Sigmoid colon (tissue), 7 donors: ENCODE data around the gene ABHD17C. TPM values are rescaled to one million over a fixed set of nuclear protein-coding genes. Genes with fewer than 3 reads are reported as not detected.

Experiments
- DNase-seq: peaks from one replicate; pipeline ENCODE4 v3.0.0-alpha.2; 2019
- H3K27ac ChIP-seq, 4 donors: fragments of 200-600 bp; sonication (generic); one replicate each; pipeline ENCODE4 v1.5.1; 2016 to 2019; ENCODE audit warnings: mild to moderate bottlenecking in 1 of 4
- H3K27me3 ChIP-seq, 3 donors: fragments of 200-600 bp; sonication (generic); one replicate each; pipeline ENCODE4 v1.5.1; 2019; ENCODE audit warnings: mild to moderate bottlenecking in 1 of 3
- H3K36me3 ChIP-seq, 4 donors: fragments of 200-600 bp; sonication (generic); one replicate each; pipeline ENCODE4 v1.5.1; 2016 to 2019
- H3K4me1 ChIP-seq, 4 donors: fragments of 200-600 bp; sonication (generic); one replicate each; pipeline ENCODE4 v1.5.1; 2017 to 2019
- H3K4me3 ChIP-seq, 4 donors: fragments of 200-600 bp; sonication (generic); one replicate each; pipeline ENCODE4 v1.5.1; 2017 to 2019; ENCODE audit warnings: mild to moderate bottlenecking in 2 of 4, moderate library complexity in 1 of 4
- H3K9me3 ChIP-seq, 4 donors: fragments of 200-600 bp in 3 of 4; sonication (generic) in 3 of 4; one replicate each; pipeline versions ENCODE4 v1.5.1 to v1.6.1; 2013 to 2019
- EP300 ChIP-seq, 4 donors: sonication (generic); formaldehyde crosslinking; IDR thresholded peaks; one replicate each; pipeline ENCODE4 v1.6.1; 2017; ENCODE audit warnings: antibody characterized with exemption in 4 of 4
- POLR2A ChIP-seq, 2 donors: fragments of 450-650 bp; IDR thresholded peaks; one replicate each; pipeline ENCODE4 v1.6.1; 2016; ENCODE audit warnings: antibody characterized with exemption in 2 of 2, mild to moderate bottlenecking in 2 of 2, moderate library complexity in 2 of 2
- POLR2AphosphoS5 ChIP-seq, 4 donors: sonication (generic); formaldehyde crosslinking; IDR thresholded peaks; one replicate each; pipeline ENCODE4 v1.6.1; 2017; ENCODE audit warnings: antibody characterized with exemption in 4 of 4
- WGBS, 2 donors: extraction: QIAGEN DNeasy Blood & Tissue Kit; methylation state at CpG; one replicate each; pipeline ENCODE4 v1.1.7; 2013; 5-methylcytosine and 5-hydroxymethylcytosine counted together
- intact Hi-C: fragments of 100-400 bp; cut with DNase I; formaldehyde crosslinking; loops from one replicate; pipeline ENCODE4 v1.15.1; 2023
- polyA plus RNA-seq, 3 donors: library from polyadenylated mRNA; stranded (reverse); fragments of 200-250 nt; gene quantifications; one replicate each; pipeline ENCODE4 v1.2.3, GENCODE V29; 2013
- total RNA-seq, 4 donors: library from RNA; depleted of rRNA; stranded (reverse); fragments of >200 nt; gene quantifications; one replicate each; pipeline ENCODE4 v1.1.0, GENCODE V29; 2016
- TF ChIP-seq, protein P1 (sequence below), 4 experiments: fragments of 450-650 bp in 3 of 4; fragments of 200-600 bp in 1 of 4; IDR thresholded peaks; one replicate each; pipeline ENCODE4 v1.5.1; 2016 to 2019; ENCODE audit warnings: antibody characterized with exemption in 4 of 4, mild to moderate bottlenecking in 3 of 4, moderate library complexity in 2 of 4
- donor health status: healthy with polysubstance abuse.
- donor health status: Bipolar disorder and iron deficiency.
- donor health status: healthy.

The ABHD17C gene
- total and polyA plus RNA-seq, 7 donors, result 2.0 to 174 (median 4.2) TPM

DNA sequence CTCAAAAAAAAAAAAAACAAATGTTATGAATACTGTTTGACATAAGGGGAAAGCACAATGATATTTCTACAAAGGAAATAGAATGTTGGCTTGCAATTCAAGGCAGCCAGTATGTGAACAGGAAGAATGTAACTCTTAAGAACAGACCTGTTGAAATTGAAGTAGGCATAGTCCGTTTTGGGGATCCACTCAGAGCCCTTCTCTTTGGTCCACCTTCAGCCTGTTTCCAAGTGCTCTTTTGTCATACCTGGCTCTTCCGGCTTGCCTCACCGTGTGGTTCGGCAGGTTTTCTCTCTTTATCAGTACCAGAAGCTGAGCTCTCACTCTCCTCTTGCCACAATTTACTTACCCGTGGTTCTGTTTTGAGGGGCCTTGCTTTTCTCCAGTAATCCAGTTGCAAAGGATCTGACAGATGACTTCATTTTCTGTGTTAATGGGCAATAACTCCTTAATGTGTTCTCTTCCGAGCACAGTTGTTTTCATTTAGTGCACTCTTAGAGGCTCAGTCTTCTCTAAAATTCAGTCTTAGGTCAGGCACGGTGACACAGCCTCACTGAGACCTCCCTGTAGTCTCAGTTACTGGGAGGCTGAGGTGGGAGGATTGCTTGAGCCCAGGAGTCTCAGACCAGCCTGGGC, 6.7 kb downstream of the ABHD17C start:
- no peaks in the 10 kb centered on the region for H3K36me3 ChIP-seq
- DNase-seq, result no peak
- H3K27me3 ChIP-seq, result no peaks in the 10 kb centered on the region
- intact Hi-C loops, result no loop called here
- no peaks in the 10 kb centered on the region for H3K9me3 ChIP-seq
- TF ChIP-seq POLR2AphosphoS5 (IDR thresholded peaks at IDR 0.05) (peak in 1 of 4 donors; percentile 14), EP300 (IDR thresholded peaks at IDR 0.05) (no peak), POLR2A (IDR thresholded peaks at IDR 0.05) (no peak)
- TF ChIP-seq, protein P1, sequence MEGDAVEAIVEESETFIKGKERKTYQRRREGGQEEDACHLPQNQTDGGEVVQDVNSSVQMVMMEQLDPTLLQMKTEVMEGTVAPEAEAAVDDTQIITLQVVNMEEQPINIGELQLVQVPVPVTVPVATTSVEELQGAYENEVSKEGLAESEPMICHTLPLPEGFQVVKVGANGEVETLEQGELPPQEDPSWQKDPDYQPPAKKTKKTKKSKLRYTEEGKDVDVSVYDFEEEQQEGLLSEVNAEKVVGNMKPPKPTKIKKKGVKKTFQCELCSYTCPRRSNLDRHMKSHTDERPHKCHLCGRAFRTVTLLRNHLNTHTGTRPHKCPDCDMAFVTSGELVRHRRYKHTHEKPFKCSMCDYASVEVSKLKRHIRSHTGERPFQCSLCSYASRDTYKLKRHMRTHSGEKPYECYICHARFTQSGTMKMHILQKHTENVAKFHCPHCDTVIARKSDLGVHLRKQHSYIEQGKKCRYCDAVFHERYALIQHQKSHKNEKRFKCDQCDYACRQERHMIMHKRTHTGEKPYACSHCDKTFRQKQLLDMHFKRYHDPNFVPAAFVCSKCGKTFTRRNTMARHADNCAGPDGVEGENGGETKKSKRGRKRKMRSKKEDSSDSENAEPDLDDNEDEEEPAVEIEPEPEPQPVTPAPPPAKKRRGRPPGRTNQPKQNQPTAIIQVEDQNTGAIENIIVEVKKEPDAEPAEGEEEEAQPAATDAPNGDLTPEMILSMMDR (IDR thresholded peaks at IDR 0.05), result no peak
- peak overlapping the region in 1 of 4 donors; percentile 3 for H3K4me3 ChIP-seq
- 47 to 66% methylated on average over 7 of the region's 7 CpGs for WGBS, 2 donors
- H3K4me1 ChIP-seq, result peaks cover 0 to 59% (median 38%) of the 10 kb centered on the region in 4 donors
- peak overlapping the region; percentile 64 to 80 (median 72) for H3K27ac ChIP-seq

DNA sequence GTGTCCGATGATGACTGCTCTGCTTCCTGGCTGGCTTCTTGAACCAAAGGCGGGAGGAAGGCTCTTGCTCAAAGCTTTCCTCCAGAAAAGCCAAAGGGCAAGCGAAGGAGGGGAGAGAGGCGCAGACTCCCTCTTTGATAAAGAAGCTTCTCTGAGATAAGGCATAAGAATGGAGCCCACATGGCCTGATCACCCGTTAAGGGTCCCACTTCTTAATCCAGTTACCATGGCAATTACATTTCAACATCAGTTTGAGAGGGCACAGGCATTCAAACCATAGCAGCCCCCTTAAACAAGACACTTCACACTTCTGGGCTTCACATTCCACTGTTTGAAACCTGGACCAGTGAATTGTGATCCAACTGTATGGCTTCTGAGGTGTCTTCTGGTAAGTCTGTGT, 8.0 kb downstream of the ABHD17C start:
- H3K27me3 ChIP-seq, result no peaks in the 10 kb centered on the region
- H3K9me3 ChIP-seq, result no peaks in the 10 kb centered on the region
- intact Hi-C loops, result no loop called here
- 87 to 88% methylated on average over 5 of the region's 5 CpGs for WGBS, 2 donors
- no peak overlapping the region for H3K4me3 ChIP-seq
- no peak for TF ChIP-seq POLR2A (IDR thresholded peaks at IDR 0.05)
- peaks cover 0 to 49% (median 29%) of the 10 kb centered on the region in 4 donors for H3K4me1 ChIP-seq
- DNase-seq, result no peak
- no peaks in the 10 kb centered on the region for H3K36me3 ChIP-seq
- H3K27ac ChIP-seq, result peak overlapping the region; percentile 64 to 80 (median 72)

DNA sequence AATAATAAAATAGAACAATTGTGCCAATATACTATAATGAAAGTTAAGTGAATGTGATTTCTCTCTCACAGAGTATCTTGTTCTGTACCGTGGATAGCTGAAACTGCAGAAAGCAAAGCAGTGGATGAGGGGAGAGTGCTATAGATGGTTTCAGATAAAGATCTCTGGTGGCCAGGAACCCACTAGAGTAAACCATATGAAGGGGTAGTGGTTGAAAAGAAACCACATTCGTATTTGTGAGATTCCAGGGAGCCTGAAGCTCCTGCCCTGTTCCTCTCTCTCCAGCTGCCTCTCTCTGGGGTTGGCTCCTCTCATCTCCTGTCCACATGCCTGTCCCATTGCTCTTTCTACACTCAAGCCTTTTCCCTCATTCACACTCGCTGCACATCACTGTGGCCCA, 8.9 kb downstream of the ABHD17C start:
- H3K9me3 ChIP-seq, result no peaks in the 10 kb centered on the region
- H3K27me3 ChIP-seq, result no peaks in the 10 kb centered on the region
- 63 to 71% methylated on average over 3 of the region's 3 CpGs for WGBS, 2 donors
- peak overlapping the region; percentile 5 to 80 (median 72) for H3K27ac ChIP-seq
- intact Hi-C loops, result no loop called here
- TF ChIP-seq, protein P1 (IDR thresholded peaks at IDR 0.05), result no peak
- TF ChIP-seq POLR2A (IDR thresholded peaks at IDR 0.05), result no peak
- TF ChIP-seq EP300 (IDR thresholded peaks at IDR 0.05), result no peak
- no peak for TF ChIP-seq POLR2AphosphoS5 (IDR thresholded peaks at IDR 0.05)
- H3K36me3 ChIP-seq, result no peaks in the 10 kb centered on the region
- DNase-seq, result no peak
- H3K4me1 ChIP-seq, result peaks cover 0 to 49% (median 29%) of the 10 kb centered on the region in 4 donors
- no peak overlapping the region for H3K4me3 ChIP-seq

DNA sequence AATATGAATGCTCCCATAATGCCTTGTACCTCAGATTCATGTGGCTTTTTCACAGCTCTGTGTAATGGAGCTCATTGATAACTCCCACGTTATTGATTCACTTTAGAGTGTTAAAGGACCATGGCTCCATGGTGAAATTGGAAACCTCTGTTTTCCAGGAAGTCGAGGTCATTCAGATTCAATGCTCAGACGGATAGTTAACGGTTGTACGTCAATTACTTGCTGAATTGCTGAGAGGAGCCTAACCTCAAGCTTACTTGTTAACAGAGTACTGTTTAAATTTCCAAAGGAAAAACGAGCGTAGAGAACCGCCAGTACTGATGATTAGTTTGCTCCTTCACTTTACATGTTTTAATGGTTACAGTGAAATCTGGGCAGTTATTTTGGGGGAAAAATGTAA, 11.1 kb downstream of the ABHD17C start:
- Histone ChIP-seq H3K27me3 (no peaks in the 10 kb centered on the region), H3K4me3 (no peak overlapping the region), H3K9me3 (no peaks in the 10 kb centered on the region), H3K4me1 (peaks cover 0 to 44% (median 27%) of the 10 kb centered on the region in 4 donors), H3K27ac (no peak overlapping the region), H3K36me3 (no peaks in the 10 kb centered on the region)
- TF ChIP-seq POLR2AphosphoS5 (IDR thresholded peaks at IDR 0.05), result no peak
- no peak for TF ChIP-seq POLR2A (IDR thresholded peaks at IDR 0.05)
- TF ChIP-seq, protein P1 (IDR thresholded peaks at IDR 0.05), result no peak
- no peak for TF ChIP-seq EP300 (IDR thresholded peaks at IDR 0.05)
- WGBS, 2 donors, result 39 to 69% methylated on average over 8 of the region's 8 CpGs
- intact Hi-C loops, result no loop called here
- no peak for DNase-seq

DNA sequence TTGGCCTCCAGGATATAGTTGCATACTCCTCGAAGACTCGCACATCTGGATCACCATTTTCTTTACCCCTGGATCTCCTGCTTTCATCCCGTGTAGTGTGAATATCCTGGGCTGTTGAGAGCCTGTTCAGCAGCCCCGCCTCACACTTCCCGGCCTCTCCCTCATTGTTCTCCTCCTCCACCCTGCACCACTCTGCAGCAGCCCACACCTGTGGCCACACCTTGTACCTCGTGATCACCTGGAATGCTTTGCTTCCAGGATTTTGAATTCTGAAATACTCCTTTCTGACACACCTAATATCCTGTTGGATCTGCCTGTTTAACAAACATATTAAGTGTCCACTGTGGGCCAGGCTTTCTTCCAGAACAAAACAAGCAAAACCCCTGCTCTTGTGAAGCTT, 14.4 kb downstream of the ABHD17C start:
- Histone ChIP-seq H3K9me3 (no peaks in the 10 kb centered on the region), H3K36me3 (no peaks in the 10 kb centered on the region), H3K27ac (no peak overlapping the region), H3K27me3 (no peaks in the 10 kb centered on the region), H3K4me3 (no peak overlapping the region), H3K4me1 (peaks cover 0 to 10% (median 2%) of the 10 kb centered on the region in 4 donors)
- intact Hi-C loops, result no loop called here
- TF ChIP-seq POLR2A (IDR thresholded peaks at IDR 0.05) (no peak), EP300 (IDR thresholded peaks at IDR 0.05) (no peak), POLR2AphosphoS5 (IDR thresholded peaks at IDR 0.05) (no peak)
- TF ChIP-seq, protein P1 (IDR thresholded peaks at IDR 0.05), result no peak
- no peak for DNase-seq
- 15 to 67% methylated on average over 6 of the region's 6 CpGs for WGBS, 2 donors
